ENCODE data around the gene PPOX. TPM values are rescaled to one million over a fixed set of nuclear protein-coding genes. Genes with fewer than 3 reads are reported as not detected.

Gene PPOX
- total RNA-seq, 4 donors from 2014 or later = 11.3 to 40.5 (median 21.6) TPM

DNA sequence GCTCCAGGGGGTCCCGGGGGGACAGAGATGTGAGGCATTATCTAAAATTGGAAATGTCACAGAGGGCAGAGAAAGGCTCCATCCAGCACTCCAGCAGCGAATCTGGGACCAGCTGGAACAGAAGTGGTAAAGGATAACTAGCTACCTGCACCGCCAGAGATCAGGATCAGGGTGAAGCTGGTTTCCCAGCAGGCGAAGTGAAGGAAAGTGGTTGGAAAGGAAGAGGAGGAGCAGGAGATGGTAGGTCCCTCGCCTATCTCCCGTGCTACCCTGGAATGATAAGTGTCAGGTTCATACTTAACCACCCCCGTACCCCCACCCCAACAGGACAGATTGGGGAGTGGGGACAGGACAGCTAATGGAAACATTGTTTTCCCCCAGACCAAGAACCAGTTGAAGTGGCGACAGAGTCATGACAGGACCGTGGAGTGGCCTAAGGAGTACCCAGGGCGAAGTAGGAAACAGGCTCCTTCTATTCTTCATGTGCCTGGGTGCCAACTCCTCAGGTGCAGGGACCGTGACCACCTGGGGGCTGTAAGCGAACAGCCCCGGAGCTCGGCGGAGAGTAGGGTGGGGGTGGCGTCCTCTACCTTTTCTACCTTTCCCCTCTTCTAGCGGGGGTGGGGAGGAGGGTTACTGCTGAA lies 10.4 kb downstream of the PPOX start:
- intact Hi-C loops (cut with DNase I; ENCODE audit: low total_unique reads) = no loop called here
- no peak for TF ChIP-seq POLR2A (IDR thresholded peaks at IDR 0.05)
- TF ChIP-seq, protein P1, sequence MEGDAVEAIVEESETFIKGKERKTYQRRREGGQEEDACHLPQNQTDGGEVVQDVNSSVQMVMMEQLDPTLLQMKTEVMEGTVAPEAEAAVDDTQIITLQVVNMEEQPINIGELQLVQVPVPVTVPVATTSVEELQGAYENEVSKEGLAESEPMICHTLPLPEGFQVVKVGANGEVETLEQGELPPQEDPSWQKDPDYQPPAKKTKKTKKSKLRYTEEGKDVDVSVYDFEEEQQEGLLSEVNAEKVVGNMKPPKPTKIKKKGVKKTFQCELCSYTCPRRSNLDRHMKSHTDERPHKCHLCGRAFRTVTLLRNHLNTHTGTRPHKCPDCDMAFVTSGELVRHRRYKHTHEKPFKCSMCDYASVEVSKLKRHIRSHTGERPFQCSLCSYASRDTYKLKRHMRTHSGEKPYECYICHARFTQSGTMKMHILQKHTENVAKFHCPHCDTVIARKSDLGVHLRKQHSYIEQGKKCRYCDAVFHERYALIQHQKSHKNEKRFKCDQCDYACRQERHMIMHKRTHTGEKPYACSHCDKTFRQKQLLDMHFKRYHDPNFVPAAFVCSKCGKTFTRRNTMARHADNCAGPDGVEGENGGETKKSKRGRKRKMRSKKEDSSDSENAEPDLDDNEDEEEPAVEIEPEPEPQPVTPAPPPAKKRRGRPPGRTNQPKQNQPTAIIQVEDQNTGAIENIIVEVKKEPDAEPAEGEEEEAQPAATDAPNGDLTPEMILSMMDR (IDR thresholded peaks at IDR 0.05) = no peak
- Histone ChIP-seq H3K27me3 (no peaks in the 10 kb centered on the region), H3K4me1 (peaks cover 0 to 17% of the 10 kb centered on the region in 2 donors), H3K4me3 (peak overlapping the region; percentile 64 to 89), H3K36me3 (no peaks in the 10 kb centered on the region), H3K27ac (peak overlapping the region; percentile 89 to 92), H3K9me3 (no peaks in the 10 kb centered on the region)
- DNase-seq = no peak

DNA sequence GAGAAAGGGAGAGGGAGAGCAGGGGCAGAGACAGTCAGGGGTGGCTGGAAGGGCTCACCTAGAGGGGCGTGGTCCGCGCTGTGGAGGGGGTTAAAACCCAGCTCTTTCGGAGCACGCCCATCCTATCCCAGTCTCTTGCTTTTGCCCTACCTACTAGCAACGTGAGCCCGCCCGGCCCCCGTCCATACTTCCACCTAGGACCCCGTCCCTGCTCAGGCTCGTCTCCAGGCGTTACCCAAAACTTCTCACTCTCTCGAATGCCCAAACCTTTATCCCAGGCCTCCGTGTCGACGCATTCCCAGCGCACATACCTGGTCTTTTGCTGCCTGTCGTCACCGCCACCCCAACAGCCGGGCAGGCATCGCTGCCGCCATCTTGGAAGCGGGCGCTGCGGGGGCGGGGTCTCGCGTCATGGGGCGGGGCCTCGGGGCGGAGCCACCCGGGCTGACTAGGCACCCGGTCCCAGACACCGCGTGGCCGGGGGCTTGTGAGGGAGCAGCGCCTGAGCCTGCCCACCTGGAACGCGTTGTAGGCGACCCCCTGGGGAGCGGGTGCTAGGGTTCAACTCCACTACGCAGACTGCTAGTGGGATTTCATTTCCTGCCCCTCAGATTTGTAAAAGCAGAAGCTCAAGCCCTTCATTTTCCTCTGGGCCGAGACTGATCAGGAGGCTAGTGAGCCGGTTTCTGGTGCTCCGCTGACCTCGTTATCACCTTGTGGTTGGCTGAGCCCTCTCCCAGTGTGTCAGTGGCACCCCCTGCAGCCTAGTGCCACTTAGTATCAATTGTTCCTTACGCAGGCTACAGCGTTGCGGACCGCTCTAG lies 11.1 kb downstream of the PPOX start, which contains the start of gene B4GALT3:
Gene B4GALT3 (minus strand): TSS at position 396 of the 824 bp plus-strand sequence. CDS start 1,447 bp downstream, outside the sequence.
- Histone ChIP-seq H3K36me3 (no peaks in the 10 kb centered on the region), H3K4me1 (peaks cover 0 to 17% of the 10 kb centered on the region in 2 donors), H3K27ac (peak within 1 kb of the TSS; percentile 89 to 92), H3K9me3 (no peaks in the 10 kb centered on the region), H3K4me3 (peak within 1 kb of the TSS; percentile 64 to 89), H3K27me3 (no peaks in the 10 kb centered on the region)
- peak; percentile 88 to 93 for DNase-seq
- peak; percentile 51 to 73 for TF ChIP-seq POLR2A (IDR thresholded peaks at IDR 0.05)
- TF ChIP-seq, protein P1 (IDR thresholded peaks at IDR 0.05) = peak in 1 of 4 experiments; percentile 2
- intact Hi-C loops (cut with DNase I; ENCODE audit: low total_unique reads) = no loop called here

DNA sequence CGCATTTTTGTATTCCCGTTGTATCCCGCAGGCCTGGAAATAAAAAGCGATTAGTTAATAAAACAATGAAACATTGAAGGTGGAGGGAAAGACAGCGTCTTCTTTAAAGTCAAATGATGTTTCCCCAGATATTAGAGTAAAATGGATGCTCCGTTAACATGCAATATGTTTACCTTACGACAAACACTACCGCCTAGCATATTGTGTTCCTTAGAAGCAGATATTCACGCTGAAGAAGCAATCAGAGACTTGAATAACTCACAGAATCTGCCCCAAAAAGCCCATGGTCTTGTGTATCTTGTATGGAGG lies 11.7 kb downstream of the PPOX start:
- no peak for DNase-seq
- H3K27ac ChIP-seq = peak overlapping the region; percentile 89 to 92
- peaks cover 0 to 13% of the 10 kb centered on the region in 2 donors for H3K4me1 ChIP-seq
- intact Hi-C loops (cut with DNase I; ENCODE audit: low total_unique reads) = no loop called here
- TF ChIP-seq, protein P1 (IDR thresholded peaks at IDR 0.05) = no peak
- no peak for TF ChIP-seq POLR2A (IDR thresholded peaks at IDR 0.05)
- no peaks in the 10 kb centered on the region for H3K9me3 ChIP-seq
- no peaks in the 10 kb centered on the region for H3K27me3 ChIP-seq
- peak overlapping the region; percentile 64 to 89 for H3K4me3 ChIP-seq
- H3K36me3 ChIP-seq = no peaks in the 10 kb centered on the region

DNA sequence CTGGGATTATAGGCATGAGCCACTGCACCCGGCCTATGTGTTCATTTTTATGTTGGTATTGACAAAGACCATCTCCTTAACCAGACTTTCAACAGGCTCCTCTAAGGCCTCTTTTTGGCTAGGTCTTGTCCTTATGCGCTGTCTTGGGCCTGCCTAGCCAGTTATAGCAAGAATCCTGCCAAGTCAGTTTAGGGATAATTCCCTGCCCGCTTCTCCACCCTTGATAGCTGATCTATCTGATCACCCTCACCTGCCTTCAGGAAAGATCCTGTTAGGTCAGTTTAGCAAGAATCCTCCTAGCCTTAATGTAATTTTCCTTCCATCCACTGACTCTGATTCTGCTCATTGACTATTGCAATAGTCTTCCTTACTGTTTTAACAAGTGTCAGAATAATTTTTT lies 13.5 kb downstream of the PPOX start:
- no peaks in the 10 kb centered on the region for H3K27me3 ChIP-seq
- TF ChIP-seq, protein P1 (IDR thresholded peaks at IDR 0.05) = no peak
- no peak for TF ChIP-seq POLR2A (IDR thresholded peaks at IDR 0.05)
- no peaks in the 10 kb centered on the region for H3K9me3 ChIP-seq
- intact Hi-C loops (cut with DNase I; ENCODE audit: low total_unique reads) = no loop called here
- H3K4me1 ChIP-seq = peaks cover 0 to 8% of the 10 kb centered on the region in 2 donors
- H3K36me3 ChIP-seq = no peaks in the 10 kb centered on the region
- no peak overlapping the region for H3K27ac ChIP-seq
- H3K4me3 ChIP-seq = no peak overlapping the region
- no peak for DNase-seq

DNA sequence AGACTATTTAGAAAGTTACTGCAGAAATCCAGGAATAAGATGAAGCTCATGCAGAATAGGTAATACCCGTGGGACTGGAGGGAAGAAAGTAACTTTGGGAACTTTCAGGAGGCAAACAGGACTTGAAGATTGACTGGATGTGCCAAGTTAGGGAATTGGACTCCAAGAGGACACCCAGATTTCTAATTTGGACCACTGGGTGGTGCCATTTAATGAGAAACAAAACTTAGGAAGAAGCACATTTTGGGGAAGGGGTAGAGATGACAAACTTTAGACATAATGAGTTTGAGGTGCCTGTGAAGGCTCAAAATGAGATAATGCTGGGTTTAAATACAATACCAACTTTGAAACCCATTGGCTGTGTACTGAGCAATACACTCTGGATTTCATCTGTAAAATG lies 14.4 kb downstream of the PPOX start:
- no peak for DNase-seq
- intact Hi-C loops (cut with DNase I; ENCODE audit: low total_unique reads) = no loop called here
- Histone ChIP-seq H3K9me3 (no peaks in the 10 kb centered on the region), H3K4me1 (peaks cover 0 to 8% of the 10 kb centered on the region in 2 donors), H3K27me3 (no peaks in the 10 kb centered on the region), H3K36me3 (no peaks in the 10 kb centered on the region), H3K4me3 (no peak overlapping the region), H3K27ac (no peak overlapping the region)
- TF ChIP-seq POLR2A (IDR thresholded peaks at IDR 0.05) = no peak
- TF ChIP-seq, protein P1 (IDR thresholded peaks at IDR 0.05) = peak in 1 of 4 experiments; percentile 12
